H9 (cell line): ENCODE data around the gene MRPL48. TPM values are rescaled to one million over a fixed set of nuclear protein-coding genes. Genes with fewer than 3 reads are reported as not detected.

Experiments used
- DNase-seq: peaks from one replicate; pipeline ENCODE4 v3.0.0-alpha.2; 2017
- H2AFZ ChIP-seq: one replicate; pipeline ENCODE4 v1.6.1; 2013; ENCODE audit warnings: mild to moderate bottlenecking, low read length, control low read depth, moderate library complexity
- H2AK5ac ChIP-seq: 2 replicates; pipeline ENCODE4 v1.6.1; 2013; ENCODE audit warnings: low read length, control low read depth, mixed read lengths; ENCODE audit not compliant: insufficient read length
- H2BK120ac ChIP-seq: one replicate; pipeline ENCODE4 v1.6.1; 2013; ENCODE audit warnings: low read depth, mild to moderate bottlenecking, low read length, control low read depth, inconsistent platforms; ENCODE audit not compliant: poor library complexity, severe bottlenecking
- H2BK12ac ChIP-seq: 2 replicates; pipeline ENCODE4 v1.6.1; 2013; ENCODE audit warnings: low read length, control low read depth, mixed read lengths, low read depth; ENCODE audit not compliant: insufficient read length
- H2BK15ac ChIP-seq: 2 replicates; pipeline ENCODE4 v1.6.1; 2013; ENCODE audit warnings: low read depth, low read length, control low read depth
- H2BK20ac ChIP-seq: one replicate; pipeline ENCODE4 v1.6.1; 2013; ENCODE audit warnings: low read depth, mild to moderate bottlenecking, low read length, control low read depth, inconsistent platforms; ENCODE audit not compliant: poor library complexity, severe bottlenecking
- H2BK5ac ChIP-seq: 2 replicates; pipeline ENCODE4 v1.6.1; 2013; ENCODE audit warnings: low read length, control low read depth, mixed read lengths; ENCODE audit not compliant: insufficient read length
- H3K14ac ChIP-seq: 2 replicates; pipeline ENCODE4 v1.6.1; 2013; ENCODE audit warnings: low read length, control low read depth; ENCODE audit not compliant: insufficient read depth
- H3K18ac ChIP-seq: 2 replicates; pipeline ENCODE4 v1.6.1; 2013; ENCODE audit warnings: low read depth, mild to moderate bottlenecking, mixed read lengths, low read length, control low read depth; ENCODE audit not compliant: insufficient read length
- H3K23ac ChIP-seq: 2 replicates; pipeline ENCODE4 v1.6.1; 2013; ENCODE audit warnings: low read length, control low read depth, mixed read lengths, low read depth; ENCODE audit not compliant: insufficient read length
- H3K23me2 ChIP-seq: 2 replicates; pipeline ENCODE4 v1.6.1; 2013; ENCODE audit warnings: low read depth, mild to moderate bottlenecking, mixed read lengths, low read length, control low read depth; ENCODE audit not compliant: insufficient read length, poor library complexity, severe bottlenecking
- H3K27ac ChIP-seq: 2 replicates; pipeline ENCODE4 v1.5.1; 2013; ENCODE audit warnings: low read length, control low read depth, mixed read lengths, low read depth; ENCODE audit not compliant: insufficient read length
- H3K27me3 ChIP-seq: 2 replicates; pipeline ENCODE4 v1.6.1; 2013; ENCODE audit warnings: low read length, control low read depth, inconsistent platforms; ENCODE audit not compliant: insufficient read depth
- H3K4ac ChIP-seq: 2 replicates; pipeline ENCODE4 v1.6.1; 2013; ENCODE audit warnings: low read depth, mild to moderate bottlenecking, control low read depth, inconsistent platforms, low read length, moderate library complexity
- H3K4me1 ChIP-seq: 2 replicates; pipeline ENCODE4 v1.6.1; 2013; ENCODE audit warnings: low read length, control low read depth, inconsistent platforms; ENCODE audit not compliant: insufficient read depth
- H3K4me2 ChIP-seq: 2 replicates; pipeline ENCODE4 v1.6.1; 2013; ENCODE audit warnings: low read length, control low read depth, mixed read lengths; ENCODE audit not compliant: insufficient read length, insufficient read depth
- H3K56ac ChIP-seq: 2 replicates; pipeline ENCODE4 v1.6.1; 2013; ENCODE audit warnings: low read depth, mild to moderate bottlenecking, mixed read lengths, low read length, control low read depth; ENCODE audit not compliant: insufficient read length
- H3K79me1 ChIP-seq: 2 replicates; pipeline ENCODE4 v1.6.1; 2013; ENCODE audit warnings: low read depth, mild to moderate bottlenecking, moderate library complexity, low read length, control low read depth, inconsistent platforms; ENCODE audit not compliant: insufficient read depth, poor library complexity, severe bottlenecking
- H3K79me2 ChIP-seq: 2 replicates; pipeline ENCODE4 v1.6.1; 2013; ENCODE audit warnings: low read length, control low read depth, inconsistent platforms; ENCODE audit not compliant: insufficient read depth
- H3K9ac ChIP-seq: 2 replicates; pipeline ENCODE4 v1.6.1; 2013; ENCODE audit warnings: low read length, control low read depth, mixed read lengths; ENCODE audit not compliant: insufficient read length; ENCODE audit errors: extremely low read depth
- H3K9me3 ChIP-seq: one replicate; pipeline ENCODE4 v1.6.1; 2013; ENCODE audit warnings: low read depth, low read length, inconsistent platforms; ENCODE audit not compliant: control insufficient read depth
- H3T11ph ChIP-seq: one replicate; pipeline ENCODE4 v1.6.1; 2013; ENCODE audit warnings: mild to moderate bottlenecking, low read length, control low read depth, inconsistent platforms
- H4K20me1 ChIP-seq: one replicate; pipeline ENCODE4 v1.6.1; 2013; ENCODE audit not compliant: control insufficient read depth, insufficient read length, insufficient read depth
- H4K5ac ChIP-seq: 2 replicates; pipeline ENCODE4 v1.6.1; 2013; ENCODE audit warnings: low read depth, mild to moderate bottlenecking, mixed read lengths, low read length, control low read depth; ENCODE audit not compliant: insufficient read length
- H4K8ac ChIP-seq: replicated peaks from 2 replicates; pipeline ENCODE4 v1.6.1; 2013; ENCODE audit warnings: low read length, control low read depth, mixed read lengths, low read depth; ENCODE audit not compliant: insufficient read length
- H4K91ac ChIP-seq: 2 replicates; pipeline ENCODE4 v1.6.1; 2013; ENCODE audit warnings: low read depth, mild to moderate bottlenecking, moderate library complexity, mixed read lengths, low read length, control low read depth; ENCODE audit not compliant: insufficient read length
- H3K27ac Mint-ChIP-seq, 3 experiments: 2 replicates in 2 of 3; 3 replicates in 1 of 3; pipeline ENCODE4 v1.8.0; 2020 to 2021; ENCODE audit warnings: mixed read lengths in 3 of 3, mild to moderate bottlenecking in 1 of 3, moderate library complexity in 1 of 3
- H3K27me3 Mint-ChIP-seq: 2 replicates; pipeline ENCODE4 v1.8.0; 2021; ENCODE audit warnings: low read depth, mild to moderate bottlenecking, moderate library complexity, mixed read lengths
- H3K36me3 Mint-ChIP-seq, 3 experiments: 2 replicates in 2 of 3; 3 replicates in 1 of 3; pipeline ENCODE4 v1.8.0; 2020 to 2021; ENCODE audit warnings: low read depth in 3 of 3, mixed read lengths in 3 of 3; ENCODE audit not compliant: insufficient read depth in 1 of 3
- H3K4me1 Mint-ChIP-seq, 2 experiments: 2 replicates each; pipeline ENCODE4 v1.8.0; 2020; ENCODE audit warnings: mixed read lengths in 2 of 2
- H3K4me3 Mint-ChIP-seq, 2 experiments: 2 replicates in 1 of 2; 3 replicates in 1 of 2; pipeline ENCODE4 v1.8.0; 2020 to 2021; ENCODE audit warnings: mild to moderate bottlenecking in 2 of 2, mixed read lengths in 2 of 2, moderate library complexity in 1 of 2
- H3K9me3 Mint-ChIP-seq, 2 experiments: 2 replicates in 1 of 2; 3 replicates in 1 of 2; pipeline ENCODE4 v1.8.0; 2020; ENCODE audit warnings: mild to moderate bottlenecking in 2 of 2, mixed read lengths in 2 of 2, moderate library complexity in 1 of 2
- CTCF ChIP-seq: fragments of 200-600 bp; sonication (generic); conservative IDR thresholded peaks from 3 replicates; pipeline ENCODE4 v1.8.0; 2021; ENCODE audit warnings: antibody characterized with exemption, mild to moderate bottlenecking
- WGBS: extraction: QIAGEN DNeasy Blood & Tissue Kit; methylation state at CpG from one replicate; pipeline ENCODE4 v1.1.7; 2013; ENCODE audit warnings: missing lambda C conversion rate, low lambda C conversion rate, mixed read lengths; ENCODE audit not compliant: insufficient read length; ENCODE audit errors: extremely low coverage; 5-methylcytosine and 5-hydroxymethylcytosine counted together
- total RNA-seq: library from RNA; stranded (reverse); gene quantifications from 2 replicates; pipeline ENCODE4 v1.2.1, GENCODE V29; 2021

MRPL48 gene
- total RNA-seq, 1 experiment from 2014 or later: 36.4 TPM

- no peak overlapping the region for H3K18ac ChIP-seq
- Mint-ChIP-seq H3K27me3 (no peaks in the 10 kb centered on the region; the same call in 1 of the 2 replicates), H3K9me3 (no peaks in the 10 kb centered on the region), H3K4me3 (no peak overlapping the region), H3K36me3 (peaks cover 0 to 6% (median 4%) of the 10 kb centered on the region in 3 experiments; a peak in 4 of 7 replicates), H3K27ac (no peak overlapping the region), H3K4me1 (peaks cover 2 to 5% of the 10 kb centered on the region in 2 experiments)
- no peaks in the 10 kb centered on the region for H3K4me1 ChIP-seq
- no peak overlapping the region for H3K23ac ChIP-seq
- no peak overlapping the region for H2AFZ ChIP-seq
- H2BK12ac ChIP-seq: no peak overlapping the region
- H4K91ac ChIP-seq: no peak overlapping the region
- no peak overlapping the region for H3K56ac ChIP-seq
- H2BK120ac ChIP-seq: no peak overlapping the region
- TF ChIP-seq CTCF: no peak
- no peak overlapping the region for H2BK5ac ChIP-seq
- no peak overlapping the region for H3K4me2 ChIP-seq
- no peak overlapping the region for H4K5ac ChIP-seq
- no peaks in the 10 kb centered on the region for H4K20me1 ChIP-seq
- H2BK20ac ChIP-seq: no peak overlapping the region
- no peak overlapping the region for H2AK5ac ChIP-seq
- H3K9me3 ChIP-seq: no peaks in the 10 kb centered on the region
- no peak overlapping the region for H2BK15ac ChIP-seq
- no peak overlapping the region for H3K4ac ChIP-seq
- WGBS: no CpG with 5 or more reads among the region's 10 CpGs
- H3K79me2 ChIP-seq: no peaks in the 10 kb centered on the region; the same call in 1 of the 2 replicates
- peaks cover 6% of the 10 kb centered on the region for H3K79me1 ChIP-seq
- H4K8ac ChIP-seq: no peak overlapping the region
- H3K27ac ChIP-seq: no peak overlapping the region
- H3K23me2 ChIP-seq: no peaks in the 10 kb centered on the region
- H3K27me3 ChIP-seq: no peaks in the 10 kb centered on the region
- no peak overlapping the region for H3K9ac ChIP-seq
- H3T11ph ChIP-seq: no peak overlapping the region
- no peak for DNase-seq
- no peak overlapping the region for H3K14ac ChIP-seq
Measured at GRCh38 chr11:73797457-73797856, 9.8 kb downstream of the MRPL48 start.
